ENCODE results near the gene GUK1.
A peak's percentile ranks its signal among the peaks of the same experiment; 100 is the strongest.

The GUK1 gene

GRCh38 chr1:228177183-228177475, 37.0 kb downstream of the GUK1 start:
- H2AFZ ChIP-seq: no peak overlapping the region

GRCh38 chr1:228177721-228178710, 37.9 kb downstream of the GUK1 start:
- no peaks in the 10 kb centered on the region for H3K36me3 ChIP-seq (ENCODE audit: control insufficient read depth, insufficient read depth, low read length)
- H3K27me3 ChIP-seq (ENCODE audit: control insufficient read depth, insufficient read depth, low read length): no peaks in the 10 kb centered on the region
- H3K4me3 ChIP-seq (ENCODE audit: low read depth, low read length): no peak overlapping the region
- no peak for TF ChIP-seq CTCF (IDR thresholded peaks at IDR 0.05)
- peak overlapping the region; percentile 49 for H3K27ac ChIP-seq
- H2AFZ ChIP-seq: no peak overlapping the region
- H3K9me3 ChIP-seq (ENCODE audit: control insufficient read depth, low read length): no peaks in the 10 kb centered on the region
- H3K4me1 ChIP-seq: peaks cover 3% of the 10 kb centered on the region
- no peak overlapping the region for H3K4me2 ChIP-seq (ENCODE audit: low read length)
- no peak overlapping the region for H3K9ac ChIP-seq
- no peaks in the 10 kb centered on the region for H3K79me2 ChIP-seq

More at GRCh38 chr1:228177183-228177475, 37.0 kb downstream of the GUK1 start:
- no peak overlapping the region for H3K4me2 ChIP-seq (ENCODE audit: low read length)
- TF ChIP-seq CTCF (IDR thresholded peaks at IDR 0.05): no peak
- H3K9ac ChIP-seq: no peak overlapping the region
- no peaks in the 10 kb centered on the region for H3K36me3 ChIP-seq (ENCODE audit: control insufficient read depth, insufficient read depth, low read length)
- no peaks in the 10 kb centered on the region for H3K27me3 ChIP-seq (ENCODE audit: control insufficient read depth, insufficient read depth, low read length)
- H3K4me1 ChIP-seq: peaks cover 3% of the 10 kb centered on the region
- no peaks in the 10 kb centered on the region for H3K9me3 ChIP-seq (ENCODE audit: control insufficient read depth, low read length)
- H3K4me3 ChIP-seq (ENCODE audit: low read depth, low read length): no peak overlapping the region
- H3K27ac ChIP-seq: no peak overlapping the region
- H3K79me2 ChIP-seq: no peaks in the 10 kb centered on the region

GRCh38 chr1:228178737-228179684, 38.9 kb downstream of the GUK1 start:
- Histone ChIP-seq H3K4me3 (ENCODE audit: low read depth, low read length) (no peak overlapping the region), H3K36me3 (ENCODE audit: control insufficient read depth, insufficient read depth, low read length) (no peaks in the 10 kb centered on the region), H3K9ac (no peak overlapping the region), H3K4me2 (ENCODE audit: low read length) (no peak overlapping the region), H3K27me3 (ENCODE audit: control insufficient read depth, insufficient read depth, low read length) (no peaks in the 10 kb centered on the region), H3K4me1 (peaks cover 3% of the 10 kb centered on the region), H3K79me2 (no peaks in the 10 kb centered on the region), H2AFZ (peak overlapping the region; percentile 57), H3K9me3 (ENCODE audit: control insufficient read depth, low read length) (no peaks in the 10 kb centered on the region), H3K27ac (peak overlapping the region; percentile 49)
- TF ChIP-seq CTCF (IDR thresholded peaks at IDR 0.05): no peak

GRCh38 chr1:228180271-228180958, 40.3 kb downstream of the GUK1 start:
- Histone ChIP-seq H3K36me3 (ENCODE audit: control insufficient read depth, insufficient read depth, low read length) (no peaks in the 10 kb centered on the region), H3K79me2 (no peaks in the 10 kb centered on the region), H3K4me2 (ENCODE audit: low read length) (no peak overlapping the region), H3K4me3 (ENCODE audit: low read depth, low read length) (no peak overlapping the region), H2AFZ (no peak overlapping the region), H3K4me1 (peaks cover 3% of the 10 kb centered on the region), H3K27me3 (ENCODE audit: control insufficient read depth, insufficient read depth, low read length) (no peaks in the 10 kb centered on the region), H3K9ac (no peak overlapping the region), H3K27ac (no peak overlapping the region), H3K9me3 (ENCODE audit: control insufficient read depth, low read length) (no peaks in the 10 kb centered on the region)
- TF ChIP-seq CTCF (IDR thresholded peaks at IDR 0.05): no peak

Measured in parathyroid adenoma (tissue), 2 donors.